SU-DHL-6 (cell line): Measurements from ENCODE around the gene SCEL.

Experiments used
- H2AFZ ChIP-seq: fragments of 200-600 bp; sonication (generic); 2 replicates; pipeline ENCODE4 v1.6.1; 2014; ENCODE audit warnings: low read depth, mild to moderate bottlenecking, moderate library complexity, mixed read lengths, antibody characterized with exemption, low read length; ENCODE audit not compliant: severe bottlenecking
- H3F3A ChIP-seq: fragments of 200-600 bp; shearing (Covaris generic); 2 replicates; pipeline ENCODE4 v1.6.0; 2016; ENCODE audit warnings: antibody characterized with exemption, mild to moderate bottlenecking; ENCODE audit not compliant: insufficient read depth
- H3K27ac ChIP-seq: fragments of 200-600 bp; sonication (generic); 2 replicates; pipeline ENCODE4 v1.5.1; 2016; ENCODE audit warnings: low read depth, mild to moderate bottlenecking, low read length, moderate library complexity, mixed read lengths
- H3K27me3 ChIP-seq: fragments of 200-600 bp; sonication (generic), shearing (Covaris generic); 2 replicates; pipeline ENCODE4 v1.6.0; 2014; ENCODE audit warnings: mild to moderate bottlenecking, low read length
- H3K36me3 ChIP-seq: fragments of 200-600 bp; sonication (generic); 2 replicates; pipeline ENCODE4 v1.6.1; 2014; ENCODE audit warnings: mild to moderate bottlenecking, low read length, mixed read lengths
- H3K4me2 ChIP-seq: fragments of 300-600, 200-600 bp; shearing (Covaris generic), sonication (generic); 2 replicates; pipeline ENCODE4 v1.6.0; 2014; ENCODE audit warnings: low read length, low read depth, mild to moderate bottlenecking; ENCODE audit not compliant: poor library complexity, severe bottlenecking
- H3K4me3 ChIP-seq: fragments of 200-600 bp; sonication (generic); 2 replicates; pipeline ENCODE4 v1.5.1; 2014; ENCODE audit warnings: antibody characterized with exemption, low read length, mild to moderate bottlenecking, mixed read lengths; ENCODE audit not compliant: insufficient read depth, poor library complexity, severe bottlenecking
- H3K79me2 ChIP-seq: fragments of 200-600 bp; sonication (generic); 2 replicates; pipeline ENCODE4 v1.6.1; 2014; ENCODE audit warnings: mild to moderate bottlenecking, low read length, moderate library complexity; ENCODE audit not compliant: insufficient read depth
- H3K9ac ChIP-seq: fragments of 200-600 bp; sonication (generic); 2 replicates; pipeline ENCODE4 v1.7.0; 2014; ENCODE audit warnings: mild to moderate bottlenecking, low read length
- H3K9me2 ChIP-seq: fragments of 200-600 bp; sonication (generic); replicated peaks from 2 replicates; pipeline ENCODE4 v1.6.1; 2014; ENCODE audit warnings: low read length; ENCODE audit not compliant: insufficient read depth
- H3K9me3 ChIP-seq: fragments of 200-600 bp; sonication (generic); 2 replicates; pipeline ENCODE4 v1.6.1; 2014; ENCODE audit warnings: low read length, mixed read lengths; ENCODE audit not compliant: insufficient read depth
- H4K20me1 ChIP-seq: fragments of 200-600 bp; sonication (generic); 2 replicates; pipeline ENCODE4 v1.6.1; 2014; ENCODE audit warnings: low read depth, mild to moderate bottlenecking, antibody characterized with exemption, low read length, moderate library complexity, mixed read lengths
- EZH2phosphoT487 ChIP-seq: fragments of 200-600 bp; sonication (generic), shearing (Covaris generic); conservative IDR thresholded peaks from 2 replicates; pipeline ENCODE4 v1.6.1; 2018; ENCODE audit warnings: mild to moderate bottlenecking, antibody characterized with exemption, low read length, moderate library complexity, mixed read lengths
- TF ChIP-seq, protein P1 (sequence below): fragments of 200-600 bp; sonication (generic); IDR thresholded peaks from one replicate; pipeline ENCODE4 v1.5.1; 2017; ENCODE audit warnings: antibody characterized with exemption, mild to moderate bottlenecking, low read length, moderate library complexity; ENCODE audit not compliant: insufficient read depth, poor library complexity, severe bottlenecking

The SCEL gene

GRCh38 chr13:77616027-77616426, 80.5 kb downstream of the SCEL start:
- Histone ChIP-seq H3K4me3 (no peak overlapping the region), H3K79me2 (no peaks in the 10 kb centered on the region), H3K9ac (no peak overlapping the region), H3K4me2 (no peak overlapping the region), H2AFZ (no peak overlapping the region), H3K27ac (no peak overlapping the region), H3K27me3 (no peaks in the 10 kb centered on the region), H3K36me3 (no peaks in the 10 kb centered on the region), H3K9me3 (no peaks in the 10 kb centered on the region), H4K20me1 (no peaks in the 10 kb centered on the region; the same call in 1 of the 2 replicates), H3K9me2 (no peaks in the 10 kb centered on the region), H3F3A (no peaks in the 10 kb centered on the region)
- TF ChIP-seq, protein P1, sequence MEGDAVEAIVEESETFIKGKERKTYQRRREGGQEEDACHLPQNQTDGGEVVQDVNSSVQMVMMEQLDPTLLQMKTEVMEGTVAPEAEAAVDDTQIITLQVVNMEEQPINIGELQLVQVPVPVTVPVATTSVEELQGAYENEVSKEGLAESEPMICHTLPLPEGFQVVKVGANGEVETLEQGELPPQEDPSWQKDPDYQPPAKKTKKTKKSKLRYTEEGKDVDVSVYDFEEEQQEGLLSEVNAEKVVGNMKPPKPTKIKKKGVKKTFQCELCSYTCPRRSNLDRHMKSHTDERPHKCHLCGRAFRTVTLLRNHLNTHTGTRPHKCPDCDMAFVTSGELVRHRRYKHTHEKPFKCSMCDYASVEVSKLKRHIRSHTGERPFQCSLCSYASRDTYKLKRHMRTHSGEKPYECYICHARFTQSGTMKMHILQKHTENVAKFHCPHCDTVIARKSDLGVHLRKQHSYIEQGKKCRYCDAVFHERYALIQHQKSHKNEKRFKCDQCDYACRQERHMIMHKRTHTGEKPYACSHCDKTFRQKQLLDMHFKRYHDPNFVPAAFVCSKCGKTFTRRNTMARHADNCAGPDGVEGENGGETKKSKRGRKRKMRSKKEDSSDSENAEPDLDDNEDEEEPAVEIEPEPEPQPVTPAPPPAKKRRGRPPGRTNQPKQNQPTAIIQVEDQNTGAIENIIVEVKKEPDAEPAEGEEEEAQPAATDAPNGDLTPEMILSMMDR: no peak
- no peak for TF ChIP-seq EZH2phosphoT487

- Histone ChIP-seq H3K9me3 (no peaks in the 10 kb centered on the region), H3K27ac (no peak overlapping the region), H3K4me2 (no peak overlapping the region), H3K36me3 (no peaks in the 10 kb centered on the region), H3F3A (no peaks in the 10 kb centered on the region), H2AFZ (no peak overlapping the region), H3K79me2 (no peaks in the 10 kb centered on the region), H3K9ac (no peak overlapping the region), H3K9me2 (no peaks in the 10 kb centered on the region), H3K27me3 (no peaks in the 10 kb centered on the region), H4K20me1 (no peaks in the 10 kb centered on the region), H3K4me3 (no peak overlapping the region)
- TF ChIP-seq, protein P1: no peak
- TF ChIP-seq EZH2phosphoT487: no peak
Observed at GRCh38 chr13:77619655-77620054, 84.1 kb downstream of the SCEL start.

- no peak for TF ChIP-seq EZH2phosphoT487
- TF ChIP-seq, protein P1: no peak
- H3K9me2 ChIP-seq: no peaks in the 10 kb centered on the region
- no peaks in the 10 kb centered on the region for H3F3A ChIP-seq
- no peaks in the 10 kb centered on the region for H4K20me1 ChIP-seq
- no peaks in the 10 kb centered on the region for H3K36me3 ChIP-seq
- no peak overlapping the region for H3K9ac ChIP-seq
- no peaks in the 10 kb centered on the region for H3K27me3 ChIP-seq
- no peak overlapping the region for H3K4me3 ChIP-seq
- H2AFZ ChIP-seq: no peak overlapping the region
- H3K27ac ChIP-seq: no peak overlapping the region
- H3K9me3 ChIP-seq: no peaks in the 10 kb centered on the region
- H3K4me2 ChIP-seq: no peak overlapping the region
- no peaks in the 10 kb centered on the region for H3K79me2 ChIP-seq
Observed at GRCh38 chr13:77620138-77620537, 84.6 kb downstream of the SCEL start.

- Histone ChIP-seq H3K27ac (no peak overlapping the region), H3K4me3 (no peak overlapping the region), H3K27me3 (no peaks in the 10 kb centered on the region), H2AFZ (no peak overlapping the region), H4K20me1 (no peaks in the 10 kb centered on the region), H3K9me3 (no peaks in the 10 kb centered on the region), H3K36me3 (no peaks in the 10 kb centered on the region), H3K79me2 (no peaks in the 10 kb centered on the region), H3F3A (no peaks in the 10 kb centered on the region), H3K9me2 (no peaks in the 10 kb centered on the region), H3K4me2 (no peak overlapping the region), H3K9ac (no peak overlapping the region)
- TF ChIP-seq, protein P1: no peak
- no peak for TF ChIP-seq EZH2phosphoT487
Observed at GRCh38 chr13:77623806-77624205, 88.3 kb downstream of the SCEL start.
